Mucosa of descending colon (tissue), 3 donors: ENCODE data around the gene SYNGR4. TPM values are rescaled to one million over a fixed set of nuclear protein-coding genes. Genes with fewer than 3 reads are reported as not detected.
A peak's percentile ranks its signal among the peaks of the same experiment; 100 is the strongest.
"Not testable (repeated sequence)": the region's sequence is repeated elsewhere in the genome, so short reads cannot be mapped to it uniquely, and the experiment has no call there.

Source experiments
- ATAC-seq: fragments of 200-7000 bp; cut with Tn5 transposase; one replicate; pipeline ENCODE4 v1.9.1; 2020; ENCODE audit warnings: mild to moderate bottlenecking, moderate library complexity
- DNase-seq, 3 donors: peaks; one replicate each; pipeline ENCODE4 v3.0.0-alpha.2; 2020
- H3K36me3 ChIP-seq: fragments of 200-600 bp; one replicate; pipeline ENCODE4 v1.8.0; 2021; ENCODE audit warnings: low read depth, mild to moderate bottlenecking
- H3K4me1 ChIP-seq: fragments of 200-600 bp; one replicate; pipeline ENCODE4 v1.8.0; 2021; ENCODE audit warnings: low read depth, mild to moderate bottlenecking
- H3K4me3 ChIP-seq: fragments of 200-600 bp; one replicate; pipeline ENCODE4 v1.8.0; 2021; ENCODE audit warnings: mild to moderate bottlenecking
- H3K9me3 ChIP-seq: fragments of 200-600 bp; one replicate; pipeline ENCODE4 v1.8.0; 2021; ENCODE audit warnings: mild to moderate bottlenecking
- intact Hi-C, 2 donors: fragments of 100-400 bp; cut with DNase I in 1 of 2; cut with micrococcal nuclease in 1 of 2; formaldehyde crosslinking; loops; one replicate each; pipeline versions ENCODE4 v1.11.0 to v1.11.1; 2022; cut with DNase I, micrococcal nuclease
- total RNA-seq, 3 donors: library from RNA; stranded (reverse); fragmentation: NEBNext Ultra II Directional in 2 of 3; extraction: Animal tissue kit (Norgen Biotek cat#: 25700) in 2 of 3; gene quantifications; one replicate each; pipeline versions ENCODE4 v1.2.1 to v1.2.4, GENCODE V29; 2021 to 2023
- TF ChIP-seq, protein P1 (sequence below): fragments of 200-600 bp; IDR thresholded peaks from one replicate; pipeline ENCODE4 v1.8.0; 2022; ENCODE audit warnings: antibody characterized with exemption, mild to moderate bottlenecking
- donor health status: DM: no; HTN: no; CAD: no; lungs with moderate emphysema.
- donor health status: DM: no; HTN: no; CAD: no.
- donor health status: DM: no; HTN: yes; CAD: no.

SYNGR4 gene
- total RNA-seq, 3 donors from 2014 or later = 0.41 TPM; not detected in 2

DNA sequence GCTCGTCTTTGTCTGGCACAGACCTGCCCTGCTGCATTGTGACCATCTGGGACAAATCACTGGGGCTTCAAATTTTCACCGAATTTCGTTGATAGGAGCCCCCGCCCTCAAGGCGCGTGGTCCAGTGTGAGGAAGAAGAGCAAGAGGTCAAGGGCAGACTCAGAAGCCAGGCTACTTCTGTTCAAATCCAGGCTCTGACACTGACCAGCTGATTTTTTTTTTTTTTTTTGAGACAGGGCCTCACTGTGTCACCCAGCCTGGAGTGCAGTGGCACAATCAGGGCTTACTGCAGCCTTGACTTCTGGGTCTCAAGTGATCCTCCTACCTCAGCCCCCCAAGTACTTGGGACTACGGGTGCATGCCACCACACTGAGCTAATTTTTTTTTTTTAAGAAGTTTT lies 7.2 kb downstream of the SYNGR4 start:
- DNase-seq = no peak
- TF ChIP-seq, protein P1, sequence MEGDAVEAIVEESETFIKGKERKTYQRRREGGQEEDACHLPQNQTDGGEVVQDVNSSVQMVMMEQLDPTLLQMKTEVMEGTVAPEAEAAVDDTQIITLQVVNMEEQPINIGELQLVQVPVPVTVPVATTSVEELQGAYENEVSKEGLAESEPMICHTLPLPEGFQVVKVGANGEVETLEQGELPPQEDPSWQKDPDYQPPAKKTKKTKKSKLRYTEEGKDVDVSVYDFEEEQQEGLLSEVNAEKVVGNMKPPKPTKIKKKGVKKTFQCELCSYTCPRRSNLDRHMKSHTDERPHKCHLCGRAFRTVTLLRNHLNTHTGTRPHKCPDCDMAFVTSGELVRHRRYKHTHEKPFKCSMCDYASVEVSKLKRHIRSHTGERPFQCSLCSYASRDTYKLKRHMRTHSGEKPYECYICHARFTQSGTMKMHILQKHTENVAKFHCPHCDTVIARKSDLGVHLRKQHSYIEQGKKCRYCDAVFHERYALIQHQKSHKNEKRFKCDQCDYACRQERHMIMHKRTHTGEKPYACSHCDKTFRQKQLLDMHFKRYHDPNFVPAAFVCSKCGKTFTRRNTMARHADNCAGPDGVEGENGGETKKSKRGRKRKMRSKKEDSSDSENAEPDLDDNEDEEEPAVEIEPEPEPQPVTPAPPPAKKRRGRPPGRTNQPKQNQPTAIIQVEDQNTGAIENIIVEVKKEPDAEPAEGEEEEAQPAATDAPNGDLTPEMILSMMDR = no peak
- intact Hi-C loops = no loop called here
- H3K4me1 ChIP-seq = peaks cover 16% of the 10 kb centered on the region
- no peaks in the 10 kb centered on the region for H3K9me3 ChIP-seq
- ATAC-seq = no peak
- no peaks in the 10 kb centered on the region for H3K36me3 ChIP-seq
- H3K4me3 ChIP-seq = no peak overlapping the region

DNA sequence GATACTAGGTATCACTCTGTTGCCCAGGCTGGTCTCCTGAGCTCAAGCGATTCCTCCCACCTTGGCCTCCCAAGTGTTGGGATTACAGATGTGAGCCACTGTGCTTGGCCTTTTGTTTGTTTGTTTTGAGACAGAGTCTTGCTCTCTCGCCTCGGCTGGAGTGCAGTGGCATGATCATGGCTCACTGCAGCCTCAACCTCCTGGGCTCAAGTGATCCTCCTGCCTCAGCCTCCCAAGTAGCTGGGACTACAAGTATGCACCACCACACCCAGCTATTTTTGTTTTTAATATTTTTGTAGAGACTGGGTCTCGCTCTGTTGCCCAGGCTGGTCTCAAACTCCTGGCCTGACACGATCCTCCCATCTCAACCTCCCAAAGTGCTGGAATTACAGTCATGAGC lies 7.6 kb downstream of the SYNGR4 start:
- DNase-seq, intact Hi-C loops, H3K36me3 ChIP-seq, H3K4me3 ChIP-seq, ATAC-seq, H3K9me3 ChIP-seq: not testable (repeated sequence)
- peaks cover 16% of the 10 kb centered on the region for H3K4me1 ChIP-seq

DNA sequence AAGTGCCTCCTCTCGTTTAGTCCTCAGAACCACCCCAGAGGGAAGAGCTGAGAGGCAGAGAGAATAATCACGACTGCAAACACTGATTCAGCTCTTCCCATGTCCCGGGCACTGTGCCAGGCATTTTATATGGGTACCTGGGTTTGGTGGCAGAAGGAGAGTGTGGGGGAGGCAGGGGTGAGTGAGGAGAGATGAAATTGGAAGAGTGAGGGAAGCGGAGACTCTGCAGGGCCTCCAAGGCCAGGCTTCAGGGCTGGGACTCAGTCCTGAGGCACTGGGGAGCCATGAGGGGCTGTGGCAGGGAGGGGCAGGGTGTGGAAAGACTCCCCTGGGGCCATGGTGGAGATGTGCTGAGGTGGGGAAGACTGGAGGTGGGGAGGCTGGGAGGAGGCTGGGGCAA lies 8.7 kb downstream of the SYNGR4 start:
- DNase-seq = peak in 1 of 3 donors; percentile 67
- Histone ChIP-seq H3K4me3 (no peak overlapping the region), H3K4me1 (peaks cover 13% of the 10 kb centered on the region), H3K36me3 (no peaks in the 10 kb centered on the region), H3K9me3 (no peaks in the 10 kb centered on the region)
- TF ChIP-seq, protein P1 = no peak
- peak; percentile 49 for ATAC-seq
- intact Hi-C loops = no loop called here

DNA sequence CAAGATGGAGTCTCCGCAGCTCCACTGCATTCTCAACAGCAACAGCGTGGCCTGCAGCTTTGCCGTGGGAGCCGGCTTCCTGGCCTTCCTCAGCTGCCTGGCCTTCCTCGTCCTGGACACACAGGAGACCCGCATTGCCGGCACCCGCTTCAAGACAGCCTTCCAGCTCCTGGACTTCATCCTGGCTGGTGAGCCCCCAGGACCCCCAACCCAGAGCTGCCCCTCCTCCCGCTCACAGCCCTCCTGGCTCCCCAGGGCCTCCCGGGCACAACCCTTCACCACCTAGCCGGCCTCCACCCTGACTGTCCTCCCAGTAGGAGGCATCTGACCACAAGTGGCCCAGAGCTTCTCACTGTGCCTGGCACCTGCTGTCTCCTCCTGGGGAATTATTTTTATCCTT lies 9.4 kb downstream of the SYNGR4 start:
- Histone ChIP-seq H3K4me1 (peaks cover 6% of the 10 kb centered on the region), H3K9me3 (no peaks in the 10 kb centered on the region), H3K36me3 (no peaks in the 10 kb centered on the region), H3K4me3 (no peak overlapping the region)
- no peak for ATAC-seq
- no peak for DNase-seq
- TF ChIP-seq, protein P1 = no peak
- intact Hi-C loops = no loop called here

DNA sequence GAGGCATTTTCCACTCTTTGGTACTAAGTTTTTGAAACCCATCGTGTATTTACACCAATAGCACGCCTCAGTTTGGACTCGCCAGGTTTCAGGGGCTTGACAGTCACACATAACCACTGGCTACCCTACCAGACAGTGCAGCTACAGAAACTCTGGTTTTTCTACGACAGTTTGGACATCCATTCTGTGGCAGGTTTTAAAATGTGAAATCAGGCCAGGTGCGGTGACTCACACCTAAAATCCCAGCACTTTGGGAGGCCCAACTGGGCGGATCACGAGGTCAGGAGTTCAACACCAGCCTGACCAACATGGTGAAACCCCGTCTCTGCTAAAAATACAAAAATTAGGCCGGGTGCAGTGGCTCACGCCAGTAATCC lies 14.0 kb downstream of the SYNGR4 start:
- TF ChIP-seq, protein P1 = no peak
- intact Hi-C loops = no loop called here
- H3K36me3 ChIP-seq = peaks cover 4% of the 10 kb centered on the region
- ATAC-seq (no peak), DNase-seq (no peak)
- no peak overlapping the region for H3K4me3 ChIP-seq
- peaks cover 5% of the 10 kb centered on the region for H3K4me1 ChIP-seq
- H3K9me3 ChIP-seq = no peaks in the 10 kb centered on the region

DNA sequence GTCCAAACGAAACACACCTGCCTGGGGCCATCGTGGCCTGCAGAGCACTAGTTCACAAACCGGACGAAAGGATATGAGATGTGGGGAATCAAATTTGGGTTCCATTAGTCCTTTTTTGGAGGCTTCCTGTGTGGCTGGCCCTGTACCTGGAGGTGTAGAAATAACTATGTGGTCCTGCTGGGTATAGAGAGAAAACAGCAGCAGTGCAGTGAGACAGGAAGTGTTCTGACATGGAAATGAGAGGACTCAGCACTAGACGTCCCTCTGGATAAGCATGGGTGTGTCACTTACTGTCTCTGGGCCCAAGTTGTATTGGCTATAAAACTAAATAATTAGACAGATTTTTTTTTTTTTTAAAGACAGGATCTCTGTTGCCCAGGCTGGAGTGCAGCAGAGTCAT lies 14.9 kb downstream of the SYNGR4 start:
- DNase-seq = peak in 1 of 3 donors; percentile 59
- TF ChIP-seq, protein P1 = no peak
- intact Hi-C loops = no loop called here

More for the DNA sequence above, 14.9 kb downstream of the SYNGR4 start:
- Histone ChIP-seq H3K36me3 (peaks cover 12% of the 10 kb centered on the region), H3K9me3 (no peaks in the 10 kb centered on the region), H3K4me1 (peaks cover 5% of the 10 kb centered on the region), H3K4me3 (no peak overlapping the region)
- ATAC-seq = peak; percentile 92
